GM21576 (cell line): ENCODE measurements around the gene KIAA0408.
"Not testable (repeated sequence)": the region's sequence is repeated elsewhere in the genome, so short reads cannot be mapped to it uniquely, and the experiment has no call there.

ENCODE experiments used
- ATAC-seq: cut with Tn5 transposase; IDR thresholded peaks from one replicate; pipeline ENCODE4 v1.9.1; 2021; ENCODE audit warnings: mild to moderate bottlenecking, moderate library complexity; ENCODE audit not compliant: unreplicated experiment

The KIAA0408 gene

GRCh38 chr6:127464161-127464880 lies 5.1 kb upstream of the KIAA0408 start:
- ATAC-seq, result no peak

- no peak for ATAC-seq
Observed at GRCh38 chr6:127463056-127463455, 3.9 kb upstream of the KIAA0408 start.

- no peak for ATAC-seq
Observed at GRCh38 chr6:127462376-127462775, 3.2 kb upstream of the KIAA0408 start.

DNA sequence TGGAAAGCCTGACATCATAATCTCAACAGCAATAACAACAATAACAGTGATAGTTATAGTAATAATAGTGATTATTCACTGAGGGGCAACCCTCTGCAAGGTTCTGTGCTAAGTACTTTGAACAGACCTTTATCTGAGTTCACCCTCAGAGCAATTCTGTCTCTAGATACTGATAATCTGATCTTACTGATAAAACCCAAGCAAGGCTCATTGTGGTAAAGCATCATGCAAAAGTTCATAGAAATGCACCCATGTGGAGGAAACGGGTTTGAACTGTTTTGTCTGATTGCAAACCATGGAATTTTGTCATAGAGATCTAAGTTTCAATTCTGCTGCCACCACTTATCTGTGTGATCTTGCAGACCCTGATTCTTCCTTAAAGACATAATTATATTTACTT lies 1.3 kb upstream of the KIAA0408 start:
- ATAC-seq, result no peak

GRCh38 chr6:127458817-127459216 lies 372 bp downstream of the KIAA0408 start:
- no peak for ATAC-seq

DNA sequence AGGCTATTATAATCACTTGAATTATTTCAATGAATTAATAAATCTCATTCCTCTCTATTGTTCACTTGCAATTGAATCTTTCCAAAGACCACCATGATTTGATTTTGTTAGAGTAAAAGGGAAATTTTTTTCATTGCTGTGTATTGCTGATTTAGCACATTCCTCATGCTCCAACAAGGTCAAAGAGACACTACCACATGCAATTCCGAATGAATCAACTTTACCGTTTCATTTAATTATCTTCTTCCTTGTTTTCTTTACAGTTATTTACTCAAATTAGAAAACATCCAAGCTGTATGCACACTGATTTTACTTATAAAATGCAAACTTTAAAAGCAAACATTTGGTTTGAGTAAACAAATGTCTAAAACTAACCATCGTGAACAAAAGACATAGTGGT lies 967 bp downstream of the KIAA0408 start:
- ATAC-seq, result no peak

DNA sequence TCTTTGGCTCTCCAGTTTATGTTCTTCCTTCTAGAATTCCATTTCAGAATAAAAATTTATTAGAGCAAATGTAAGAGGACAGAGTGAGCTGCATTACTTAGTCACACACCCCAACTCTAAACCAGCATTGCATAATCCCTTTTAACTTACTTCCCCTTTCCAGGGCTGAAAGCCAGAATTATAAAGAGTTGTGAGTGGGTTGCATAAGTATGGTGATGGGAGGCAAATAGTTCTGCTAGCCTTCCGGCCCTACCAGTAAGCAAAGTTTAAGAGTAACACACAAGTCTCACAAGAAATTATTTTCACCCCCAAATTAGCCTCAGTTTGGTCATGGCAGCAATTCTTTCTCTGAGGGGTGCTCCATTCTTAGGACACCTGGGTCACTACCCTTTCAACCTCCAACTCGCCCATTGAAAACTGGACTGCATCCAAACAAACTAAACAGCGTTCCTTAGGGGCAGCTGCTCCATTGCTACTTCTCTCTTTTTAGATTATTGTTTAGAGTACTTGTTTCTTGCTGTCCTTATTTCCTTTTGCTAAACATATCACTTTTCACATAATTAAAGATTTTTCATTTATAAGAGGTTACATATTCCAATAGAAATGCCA lies 1.6 kb downstream of the KIAA0408 start:
- ATAC-seq, result no peak

GRCh38 chr6:127456465-127456864 lies 2.7 kb downstream of the KIAA0408 start:
- ATAC-seq, result no peak

DNA sequence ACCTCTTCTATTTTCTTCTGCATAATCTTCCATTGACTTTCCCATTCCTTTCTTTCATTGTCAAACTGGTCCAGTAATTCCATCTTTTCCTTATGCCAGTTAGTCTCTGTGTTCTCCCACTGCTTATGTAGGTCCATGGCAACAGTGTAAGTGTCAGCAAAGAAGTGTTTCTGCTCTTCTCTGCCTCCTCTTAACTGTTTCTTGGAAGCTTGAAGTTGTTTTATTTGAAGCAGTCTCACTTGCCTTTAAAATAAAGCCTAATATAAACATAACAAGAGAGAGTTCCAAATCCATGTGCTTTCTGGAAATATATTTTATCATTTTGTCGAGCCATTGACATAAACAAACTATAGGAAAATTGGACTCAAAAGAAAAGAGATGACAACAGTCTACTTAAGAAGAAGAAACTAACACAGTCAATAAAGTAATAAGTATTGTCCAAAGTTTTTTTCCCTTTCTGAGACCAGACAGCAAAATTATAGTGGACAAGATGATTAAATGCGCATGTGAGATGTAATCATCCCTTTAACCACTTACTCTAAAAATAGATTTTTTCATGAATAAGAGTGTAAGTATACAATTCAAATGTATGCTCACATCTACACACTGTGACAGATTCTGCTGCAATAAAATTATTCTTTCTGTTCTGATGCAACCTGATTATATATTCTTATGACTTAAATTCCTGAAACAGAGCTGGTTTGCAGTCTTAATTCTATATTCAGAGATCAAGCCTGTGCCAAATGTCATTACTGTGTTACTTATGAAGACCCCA lies 5.2 kb downstream of the KIAA0408 start:
- ATAC-seq, result no peak

- ATAC-seq, result no peak
Observed at GRCh38 chr6:127452803-127453202, 6.4 kb downstream of the KIAA0408 start.

GRCh38 chr6:127451388-127451787 lies 7.8 kb downstream of the KIAA0408 start:
- no peak for ATAC-seq

DNA sequence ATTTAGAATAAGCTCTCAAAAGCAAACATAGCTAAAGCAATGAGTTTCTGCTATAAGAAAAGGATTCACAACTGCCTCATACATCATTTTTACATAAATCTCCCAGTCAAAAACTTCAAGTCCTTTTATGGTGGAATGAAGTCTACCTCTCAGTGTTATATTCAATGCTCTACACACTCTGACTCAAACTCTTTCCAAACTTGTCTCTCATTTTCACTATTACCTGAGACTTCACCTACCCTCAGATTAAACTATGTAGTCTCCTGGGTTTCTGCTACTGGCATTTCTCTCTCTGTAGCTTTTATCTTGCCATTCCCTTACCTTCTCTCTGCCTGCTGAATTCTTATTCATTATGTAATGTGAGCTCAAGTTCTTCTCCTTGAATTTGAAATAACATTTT lies 11.4 kb downstream of the KIAA0408 start:
- ATAC-seq, result no peak

- no peak for ATAC-seq
Observed at GRCh38 chr6:127446356-127446755, 12.8 kb downstream of the KIAA0408 start.

DNA sequence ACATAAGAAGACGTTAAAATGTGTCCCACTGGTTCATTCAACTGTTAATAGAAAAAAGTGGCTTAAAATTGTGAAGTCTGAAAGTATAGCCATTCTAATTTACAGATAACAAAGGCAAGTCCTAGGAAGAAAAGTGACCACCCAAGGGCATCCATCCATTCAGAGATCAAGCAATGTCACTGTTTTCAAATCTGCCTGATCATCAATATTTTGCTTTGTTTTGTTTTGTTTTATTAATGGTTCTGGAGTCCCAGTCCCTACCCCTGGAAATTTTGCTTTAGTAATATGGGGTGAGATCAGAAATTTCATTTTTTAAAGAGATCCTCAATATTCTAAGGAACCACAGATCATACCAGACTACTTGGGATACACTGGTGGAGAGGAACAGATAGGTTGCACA lies 17.3 kb downstream of the KIAA0408 start:
- no peak for ATAC-seq

DNA sequence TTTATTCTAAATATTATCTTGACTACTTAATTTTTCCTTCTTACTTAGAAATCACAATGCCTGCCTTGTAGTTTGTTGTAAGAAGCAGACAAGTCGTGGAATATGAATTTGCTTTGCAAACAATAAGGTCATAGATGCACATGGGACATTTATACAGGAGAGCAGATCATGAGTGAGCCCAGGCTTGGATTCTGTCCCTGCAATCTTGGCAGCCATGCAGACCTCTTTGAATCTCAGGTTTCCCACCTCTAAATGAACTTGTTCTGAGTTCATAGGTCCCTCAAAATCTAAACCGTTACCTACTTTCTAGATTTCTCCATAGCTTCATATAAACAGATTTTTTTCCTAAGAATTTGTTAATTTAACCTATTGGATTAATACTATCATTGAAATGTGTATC lies 19.5 kb downstream of the KIAA0408 start:
- no peak for ATAC-seq

DNA sequence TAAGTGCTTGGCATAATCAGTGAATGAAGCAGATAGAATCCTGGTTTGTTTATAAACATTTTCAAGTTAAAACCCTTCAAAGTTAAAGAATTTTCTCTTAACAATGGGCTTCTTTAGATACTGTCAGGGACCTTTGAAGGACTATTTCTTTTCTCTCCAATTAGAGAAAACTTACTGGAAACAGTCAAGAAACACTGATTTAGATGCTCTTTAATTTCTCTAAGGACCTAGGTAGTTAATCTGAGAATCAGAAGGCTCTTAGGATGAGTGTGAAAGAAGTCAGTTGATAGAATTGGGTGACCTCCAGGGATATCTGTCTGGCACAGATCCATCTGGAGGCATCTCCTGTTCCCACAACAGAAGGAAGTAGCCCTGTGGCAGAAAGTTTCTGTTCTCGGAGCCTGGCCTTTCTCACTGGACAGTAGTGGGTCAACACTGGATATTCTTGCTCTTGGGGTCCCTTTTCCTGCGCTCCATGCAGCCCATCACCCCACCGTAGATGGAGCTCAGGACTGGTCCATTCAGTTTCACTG lies 22.5 kb downstream of the KIAA0408 start:
- no peak for ATAC-seq

- no peak for ATAC-seq
Observed at GRCh38 chr6:127435626-127436220, 23.5 kb downstream of the KIAA0408 start.

DNA sequence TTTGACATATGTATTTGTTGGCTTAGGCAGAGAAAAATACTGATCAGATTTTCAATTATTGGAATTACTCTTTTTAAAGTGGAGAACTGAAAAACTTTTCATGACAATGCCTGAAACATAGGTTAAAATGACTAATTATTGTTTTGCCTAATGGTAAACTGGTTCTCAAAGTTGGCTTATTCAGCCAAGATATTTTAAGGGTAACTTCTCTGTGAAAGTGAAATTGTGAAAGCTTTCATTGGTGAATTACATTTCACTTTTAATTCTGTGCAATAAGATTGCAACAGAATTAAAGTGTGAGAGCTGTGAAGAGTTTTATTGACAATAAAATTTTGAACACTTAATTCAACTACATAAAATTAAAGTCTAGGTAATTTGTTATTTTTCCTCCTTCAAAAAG lies 24.5 kb downstream of the KIAA0408 start:
- ATAC-seq, result no peak

DNA sequence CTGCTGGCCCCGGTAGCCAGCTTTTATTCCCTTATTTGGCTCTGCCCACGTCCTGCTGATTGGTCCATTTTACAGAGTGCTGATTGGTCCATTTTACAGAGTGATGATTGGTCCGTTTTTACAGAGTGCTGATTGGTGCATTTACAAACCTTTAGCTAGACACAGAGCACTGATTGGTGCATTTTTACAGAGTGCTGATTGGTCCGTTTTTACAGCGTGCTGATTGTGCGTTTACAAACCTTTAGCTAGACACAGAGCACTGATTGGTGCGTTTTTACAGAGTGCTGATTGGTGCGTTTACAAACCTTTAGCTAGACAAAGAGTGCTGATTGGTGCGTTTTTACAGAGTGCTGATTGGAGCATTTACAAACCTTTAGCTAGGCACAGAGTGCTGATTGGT lies 30.6 kb downstream of the KIAA0408 start:
- ATAC-seq, result not testable (repeated sequence)

DNA sequence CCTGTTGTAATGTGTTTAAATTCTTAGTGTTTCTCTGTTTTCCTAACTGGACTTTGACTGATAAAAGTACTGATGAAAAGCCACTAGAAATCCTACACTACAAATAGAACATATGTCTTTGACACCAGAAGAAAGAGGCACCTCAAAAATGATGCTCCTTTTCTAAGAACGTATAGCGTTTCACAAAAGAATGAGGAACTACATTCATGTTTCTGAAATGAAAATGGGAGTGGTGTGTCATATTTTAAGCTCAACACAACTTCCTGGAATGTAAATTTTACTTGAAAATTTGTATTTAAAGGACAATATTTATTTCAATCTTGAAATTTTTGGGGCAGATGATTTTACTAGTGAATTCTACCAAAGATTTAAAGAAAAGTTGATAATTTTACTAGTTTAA lies 35.3 kb downstream of the KIAA0408 start:
- no peak for ATAC-seq

- ATAC-seq, result not testable (repeated sequence)
Observed at GRCh38 chr6:127421164-127421563, 38.0 kb downstream of the KIAA0408 start.
